Measurements from ENCODE around the gene GPR3. TPM values are rescaled to one million over a fixed set of nuclear protein-coding genes. Genes with fewer than 3 reads are reported as not detected.

GPR3 gene
- total and polyA plus RNA-seq, 2 of the 8 experiments (the other 6 are each of a cell fraction or from before 2014, with no cell fraction given), result 9.9 to 26.5 TPM

DNA sequence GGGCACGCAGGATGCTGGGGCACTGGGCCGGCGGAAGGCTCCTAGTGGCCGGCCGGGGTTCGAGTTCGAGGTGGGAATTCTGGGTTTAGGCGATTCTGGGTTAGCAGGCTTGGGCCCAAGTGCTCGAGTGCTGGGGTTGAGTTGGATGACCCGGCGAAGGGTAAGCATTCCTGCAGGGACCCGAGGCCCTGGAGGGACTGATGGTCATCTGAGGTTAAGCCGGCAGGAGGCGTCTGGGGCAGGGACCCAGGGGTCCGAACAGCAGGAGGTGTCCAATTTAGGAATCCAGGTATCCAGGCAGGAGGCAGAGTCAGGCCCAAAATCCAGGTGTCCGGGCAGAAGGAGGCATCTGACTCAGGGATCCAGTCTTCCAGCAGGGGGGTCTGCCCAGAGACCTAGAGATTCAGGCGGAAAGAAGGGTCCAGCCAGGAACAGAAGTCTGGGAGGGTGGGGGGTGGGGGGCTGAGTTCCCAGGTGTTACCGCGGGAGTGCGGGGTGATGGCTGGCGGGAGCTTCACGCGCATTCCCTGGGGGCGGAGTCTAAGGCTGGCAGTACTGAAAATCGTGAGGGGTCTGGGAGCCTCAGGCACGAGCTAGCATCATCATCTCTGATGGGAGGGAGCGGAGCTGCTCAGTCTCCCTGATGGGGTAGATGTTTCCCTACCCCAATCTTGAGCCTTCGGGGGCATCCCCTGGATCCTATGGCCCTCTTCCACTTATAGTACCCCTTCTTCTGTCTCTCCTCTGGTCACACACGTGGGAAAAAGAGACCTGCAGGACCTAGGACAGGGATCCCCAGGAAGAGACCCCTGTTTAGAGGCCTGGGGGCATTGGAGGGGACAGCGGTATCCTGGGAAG lies 585 bp downstream of the GPR3 start:
- POLR2A ChIA-PET (ENCODE audit: partially characterized antibody), result interaction anchor here (0.9 to 1.4 kb wide), 6 partner anchors 9 to 215 kb away, joined by 3 to 5 read pairs (median 3); partner anchors contain the start of gene SYTL1
- no peak for DNase-seq (ENCODE audit: low read depth in 1 of 2, low spot score in 2 of 2)
- H3K36me3 ChIP-seq (ENCODE audit: control insufficient read depth in 2 of 4, insufficient read depth in 4 of 4, low read length in 3 of 4), result no peaks in the 10 kb centered on the region
- TF ChIP-seq KDM4A (IDR thresholded peaks at IDR 0.05; ENCODE audit: low read depth, low read length, severe bottlenecking) (peak; percentile 6), ASH2L (IDR thresholded peaks at IDR 0.05; ENCODE audit: low read length) (peak; percentile 70), KDM5A (IDR thresholded peaks at IDR 0.05; ENCODE audit: low read length) (no peak), SAP30 (IDR thresholded peaks at IDR 0.05; ENCODE audit: insufficient read depth, insufficient replicate concordance, low read length) (no peak), PHF8 (conservative IDR thresholded peaks at IDR 0.05; ENCODE audit: low read depth, low read length) (peak; percentile 28; the same call in 1 of the 2 replicates)
- TF ChIP-seq, protein P1, sequence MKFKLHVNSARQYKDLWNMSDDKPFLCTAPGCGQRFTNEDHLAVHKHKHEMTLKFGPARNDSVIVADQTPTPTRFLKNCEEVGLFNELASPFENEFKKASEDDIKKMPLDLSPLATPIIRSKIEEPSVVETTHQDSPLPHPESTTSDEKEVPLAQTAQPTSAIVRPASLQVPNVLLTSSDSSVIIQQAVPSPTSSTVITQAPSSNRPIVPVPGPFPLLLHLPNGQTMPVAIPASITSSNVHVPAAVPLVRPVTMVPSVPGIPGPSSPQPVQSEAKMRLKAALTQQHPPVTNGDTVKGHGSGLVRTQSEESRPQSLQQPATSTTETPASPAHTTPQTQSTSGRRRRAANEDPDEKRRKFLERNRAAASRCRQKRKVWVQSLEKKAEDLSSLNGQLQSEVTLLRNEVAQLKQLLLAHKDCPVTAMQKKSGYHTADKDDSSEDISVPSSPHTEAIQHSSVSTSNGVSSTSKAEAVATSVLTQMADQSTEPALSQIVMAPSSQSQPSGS (IDR thresholded peaks at IDR 0.05; ENCODE audit: low read length), result no peak

More for the DNA sequence above, 585 bp downstream of the GPR3 start:
- FAIRE-seq, result no peak
- Histone ChIP-seq H4K91ac (replicated peaks; ENCODE audit: insufficient read length, low read length) (no peak overlapping the region), H3K23me2 (ENCODE audit: low read depth, low read length) (peaks cover 13% of the 10 kb centered on the region), H4K20me1 (replicated peaks in 1 of 2; ENCODE audit: control insufficient read depth in 1 of 2, insufficient read depth in 2 of 2, low read length in 2 of 2) (peaks cover 2 to 6% of the 10 kb centered on the region in 2 experiments), H3K23ac (ENCODE audit: insufficient read length) (no peak overlapping the region), H3K4me3 (ENCODE audit: extremely low read depth in 1 of 4, insufficient read depth in 2 of 4, low read depth in 3 of 4, low read length in 4 of 4) (peak overlapping the region; percentile 61 to 82 (median 70)), H2BK120ac (replicated peaks; ENCODE audit: low read depth, low read length) (no peak overlapping the region), H3K27me3 (replicated peaks in 1 of 4; ENCODE audit: control insufficient read depth in 3 of 4, extremely low read depth in 1 of 4, insufficient read depth in 3 of 4, low read length in 3 of 4) (no peaks in the 10 kb centered on the region), H4K8ac (ENCODE audit: extremely low read depth, insufficient read depth, low read length) (peak overlapping the region; percentile 53), H3K4me1 (replicated peaks in 1 of 4; ENCODE audit: control insufficient read depth in 3 of 4, insufficient read depth in 4 of 4, low read length in 3 of 4) (peaks cover 2 to 23% (median 15%) of the 10 kb centered on the region in 4 experiments), H3K14ac (ENCODE audit: insufficient read length) (no peak overlapping the region), H3K9me3 (ENCODE audit: insufficient read depth in 2 of 2, low read depth in 1 of 2, low read length in 1 of 2) (no peaks in the 10 kb centered on the region), H3K9ac (replicated peaks in 1 of 4; ENCODE audit: extremely low read depth in 1 of 4, low read depth in 3 of 4, low read length in 3 of 4) (peak overlapping the region; percentile 7 to 82 (median 56); a peak in 5 of 7 replicates), H2BK20ac (ENCODE audit: low read length) (no peak overlapping the region), H3K56ac (replicated peaks; ENCODE audit: insufficient read length, low read depth, low read length) (no peak overlapping the region), H2BK5ac (ENCODE audit: low read depth, low read length) (peak overlapping the region; percentile 40; the same call in 1 of the 2 replicates), H3K79me2 (ENCODE audit: control insufficient read depth in 1 of 2, insufficient read depth in 2 of 2, low read length in 2 of 2) (no peaks in the 10 kb centered on the region), H3K4me2 (ENCODE audit: insufficient read depth in 1 of 2, low read depth in 2 of 2, low read length in 2 of 2) (peak overlapping the region; percentile 85 to 92), H3K18ac (ENCODE audit: extremely low read depth, low read length) (no peak overlapping the region; the same call in 1 of the 2 replicates), H3K4ac (replicated peaks; ENCODE audit: insufficient read length, low read depth, low read length) (peak overlapping the region; percentile 63), H4K5ac (ENCODE audit: insufficient read length, low read depth, low read length) (no peak overlapping the region), H3K79me1 (ENCODE audit: low read depth, low read length) (no peaks in the 10 kb centered on the region), H2BK15ac (ENCODE audit: low read length) (0 out of 2 replicates have a peak overlapping the region, but pooled peaks have one; percentile 46), H3K27ac (ENCODE audit: low read depth, low read length) (peak overlapping the region; percentile 45; the same call in 1 of the 2 replicates), H2AK5ac (ENCODE audit: low read depth, low read length) (no peak overlapping the region), H2BK12ac (ENCODE audit: low read depth, low read length) (no peak overlapping the region), H2AFZ (ENCODE audit: low read length) (no peak overlapping the region)
- WGBS, 2 experiments (ENCODE audit: extremely low coverage in 1 of 2, insufficient coverage in 1 of 2, insufficient read length in 1 of 2, insufficient replicate concordance in 2 of 2, low coverage in 1 of 2, low lambda C conversion rate in 2 of 2, missing lambda C conversion rate in 1 of 2), result 22% methylated on average over 20 of the region's 30 CpGs; no CpG with 5 or more reads in 1 of the 2 experiments
- CTCF ChIA-PET (ENCODE audit: partially characterized antibody), result interaction anchor here (0.6 to 11.1 kb wide), 19 partner anchors 10 to 283 kb away, joined by 3 to 218 read pairs (median 4); partner anchors contain the start of genes CD164L2 and MAP3K6

All from H1 (cell line).